Astrocyte (in vitro differentiated cells and primary cell): Measurements from ENCODE around the gene AHCY.

Experiments used
- EZH2 ChIP-seq: IDR thresholded peaks from 2 replicates; pipeline ENCODE4 v1.6.1; 2012; ENCODE audit warnings: mild to moderate bottlenecking, low read length, inconsistent platforms; ENCODE audit not compliant: insufficient read depth
- TF ChIP-seq, protein P1 (sequence below): IDR thresholded peaks from 2 replicates; pipeline ENCODE4 v1.5.1; 2011; ENCODE audit warnings: low read depth, mild to moderate bottlenecking, inconsistent platforms, low read length, moderate library complexity; ENCODE audit not compliant: insufficient read depth

DNA sequence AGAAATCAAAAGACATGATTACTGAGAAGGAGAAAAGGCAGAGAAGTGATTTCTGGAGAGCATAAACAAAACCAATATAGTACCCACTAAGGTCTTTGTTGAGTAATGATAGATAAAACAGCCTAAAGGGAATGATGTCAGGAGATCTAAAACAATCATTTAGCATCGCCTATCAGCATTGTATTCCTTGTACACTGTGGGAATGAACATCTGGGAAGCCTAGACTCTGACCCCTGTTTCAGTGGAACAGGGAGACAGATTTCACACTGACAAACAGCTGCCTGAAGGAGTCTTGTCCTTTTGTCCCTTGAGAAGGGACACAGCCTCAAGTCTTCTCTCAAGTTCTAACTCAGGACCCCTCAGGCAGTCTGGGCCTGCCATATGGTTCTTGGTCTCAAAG lies 60.3 kb downstream of the AHCY start:
- TF ChIP-seq, protein P1, sequence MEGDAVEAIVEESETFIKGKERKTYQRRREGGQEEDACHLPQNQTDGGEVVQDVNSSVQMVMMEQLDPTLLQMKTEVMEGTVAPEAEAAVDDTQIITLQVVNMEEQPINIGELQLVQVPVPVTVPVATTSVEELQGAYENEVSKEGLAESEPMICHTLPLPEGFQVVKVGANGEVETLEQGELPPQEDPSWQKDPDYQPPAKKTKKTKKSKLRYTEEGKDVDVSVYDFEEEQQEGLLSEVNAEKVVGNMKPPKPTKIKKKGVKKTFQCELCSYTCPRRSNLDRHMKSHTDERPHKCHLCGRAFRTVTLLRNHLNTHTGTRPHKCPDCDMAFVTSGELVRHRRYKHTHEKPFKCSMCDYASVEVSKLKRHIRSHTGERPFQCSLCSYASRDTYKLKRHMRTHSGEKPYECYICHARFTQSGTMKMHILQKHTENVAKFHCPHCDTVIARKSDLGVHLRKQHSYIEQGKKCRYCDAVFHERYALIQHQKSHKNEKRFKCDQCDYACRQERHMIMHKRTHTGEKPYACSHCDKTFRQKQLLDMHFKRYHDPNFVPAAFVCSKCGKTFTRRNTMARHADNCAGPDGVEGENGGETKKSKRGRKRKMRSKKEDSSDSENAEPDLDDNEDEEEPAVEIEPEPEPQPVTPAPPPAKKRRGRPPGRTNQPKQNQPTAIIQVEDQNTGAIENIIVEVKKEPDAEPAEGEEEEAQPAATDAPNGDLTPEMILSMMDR, result no peak
- TF ChIP-seq EZH2, result no peak
